Measurements from ENCODE around the gene ARID2. TPM values are rescaled to one million over a fixed set of nuclear protein-coding genes. Genes with fewer than 3 reads are reported as not detected.

ARID2 gene
- total and polyA plus RNA-seq, 9 of the 15 experiments (the other 6 are each of a cell fraction or from before 2014, with no cell fraction given): 13.4 to 41.6 (median 29.4) TPM

GRCh38 chr12:45727301-45727979 is 2.1 kb upstream of the ARID2 start (continued):
- TF ChIP-seq HMGN3 (IDR thresholded peaks at IDR 0.05; ENCODE audit: borderline replicate concordance, extremely low read depth, insufficient read length, low read depth, low read length): peak; percentile 97
- TF ChIP-seq MTA1 (IDR thresholded peaks at IDR 0.05; ENCODE audit: borderline replicate concordance): peak; percentile 72
- TF ChIP-seq TAF15 (IDR thresholded peaks at IDR 0.05; ENCODE audit: low read depth, low read length): no peak
- peak; percentile 15; the same call in 1 of the 2 replicates for TF ChIP-seq RAD51 (IDR thresholded peaks at IDR 0.05; ENCODE audit: borderline replicate concordance, low read depth)
- TF ChIP-seq BRF1 (IDR thresholded peaks at IDR 0.05; ENCODE audit: borderline replicate concordance, extremely low read depth, insufficient read length): no peak
- TF ChIP-seq CBX3 (IDR thresholded peaks at IDR 0.05; ENCODE audit: borderline replicate concordance in 1 of 2, low read length in 2 of 2): peak in 1 of 2 experiments; percentile 90; a peak in 2 of 3 replicates
- 0 out of 2 replicates have a peak, but pooled peaks have one; percentile 12 for TF ChIP-seq LARP7 (IDR thresholded peaks at IDR 0.05)
- TF ChIP-seq REST (IDR thresholded peaks at IDR 0.05; ENCODE audit: borderline replicate concordance): no peak
- TF ChIP-seq REST (CRISPR knock-in tag; IDR thresholded peaks at IDR 0.05; ENCODE audit: low read depth): no peak; the same call in 1 of the 2 replicates
- TF ChIP-seq MBD1 (CRISPR knock-in tag; IDR thresholded peaks at IDR 0.05): no peak
- TF ChIP-seq NELFE (IDR thresholded peaks at IDR 0.05; ENCODE audit: insufficient read depth, insufficient read length): no peak
